C4-2B (cell line): ENCODE measurements around the gene SPRTN.

ENCODE experiments used
- ZFX ChIP-seq: fragments of 450-650 bp; IDR thresholded peaks from 2 replicates; pipeline ENCODE4 v1.6.1; 2017
- TF ChIP-seq, protein P1 (sequence below): fragments of 450-650 bp; conservative IDR thresholded peaks from 2 replicates; pipeline ENCODE4 v1.5.1; 2017; ENCODE audit warnings: mild to moderate bottlenecking

DNA sequence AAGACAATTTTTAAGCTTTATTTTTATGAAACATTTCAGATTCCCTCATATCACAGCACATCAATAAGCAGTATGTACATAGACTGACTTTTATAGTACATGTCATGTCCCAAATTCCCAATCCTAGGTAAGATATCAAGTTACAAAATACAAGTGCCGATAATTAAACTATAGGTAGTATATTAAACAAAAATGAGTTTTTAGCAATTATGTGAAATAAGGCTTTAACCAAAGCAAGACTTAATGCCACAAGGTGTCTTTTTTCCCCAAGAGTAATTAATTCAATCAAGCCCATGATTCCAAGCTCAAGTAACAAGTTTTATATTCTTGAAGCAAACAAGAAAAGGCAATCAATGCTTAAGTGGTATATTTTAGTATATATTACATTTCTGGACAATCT, 5.3 kb upstream of the SPRTN start:
- TF ChIP-seq, protein P1, sequence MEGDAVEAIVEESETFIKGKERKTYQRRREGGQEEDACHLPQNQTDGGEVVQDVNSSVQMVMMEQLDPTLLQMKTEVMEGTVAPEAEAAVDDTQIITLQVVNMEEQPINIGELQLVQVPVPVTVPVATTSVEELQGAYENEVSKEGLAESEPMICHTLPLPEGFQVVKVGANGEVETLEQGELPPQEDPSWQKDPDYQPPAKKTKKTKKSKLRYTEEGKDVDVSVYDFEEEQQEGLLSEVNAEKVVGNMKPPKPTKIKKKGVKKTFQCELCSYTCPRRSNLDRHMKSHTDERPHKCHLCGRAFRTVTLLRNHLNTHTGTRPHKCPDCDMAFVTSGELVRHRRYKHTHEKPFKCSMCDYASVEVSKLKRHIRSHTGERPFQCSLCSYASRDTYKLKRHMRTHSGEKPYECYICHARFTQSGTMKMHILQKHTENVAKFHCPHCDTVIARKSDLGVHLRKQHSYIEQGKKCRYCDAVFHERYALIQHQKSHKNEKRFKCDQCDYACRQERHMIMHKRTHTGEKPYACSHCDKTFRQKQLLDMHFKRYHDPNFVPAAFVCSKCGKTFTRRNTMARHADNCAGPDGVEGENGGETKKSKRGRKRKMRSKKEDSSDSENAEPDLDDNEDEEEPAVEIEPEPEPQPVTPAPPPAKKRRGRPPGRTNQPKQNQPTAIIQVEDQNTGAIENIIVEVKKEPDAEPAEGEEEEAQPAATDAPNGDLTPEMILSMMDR = no peak
- TF ChIP-seq ZFX = no peak
